Measurements from ENCODE around the gene TBC1D25. TPM values are rescaled to one million over a fixed set of nuclear protein-coding genes. Genes with fewer than 3 reads are reported as not detected.

Gene TBC1D25
- total RNA-seq, 2 donors from 2014 or later = 8.9 to 21.9 TPM

GRCh38 chrX:48558271-48558670, 18.8 kb downstream of the TBC1D25 start:
- Histone ChIP-seq H3K4me1 (replicated peaks) (no peaks in the 10 kb centered on the region), H3K27ac (no peak overlapping the region), H3K4me3 (no peak overlapping the region), H3K36me3 (no peaks in the 10 kb centered on the region), H3K27me3 (replicated peaks; ENCODE audit: insufficient read depth) (no peaks in the 10 kb centered on the region), H3K9me3 (no peaks in the 10 kb centered on the region)
- intact Hi-C loops (cut with DNase I) = no loop called here
- TF ChIP-seq POLR2A (IDR thresholded peaks at IDR 0.05) (no peak), CTCF (IDR thresholded peaks at IDR 0.05) (no peak)
- DNase-seq (ENCODE audit: low spot score) = no peak
- 78% methylated on average over 4 of the region's 4 CpGs for WGBS

- intact Hi-C loops (cut with DNase I) = no loop called here
- H3K36me3 ChIP-seq = no peaks in the 10 kb centered on the region
- H3K4me3 ChIP-seq = no peak overlapping the region
- no peaks in the 10 kb centered on the region for H3K27me3 ChIP-seq (replicated peaks; ENCODE audit: insufficient read depth)
- TF ChIP-seq POLR2A (IDR thresholded peaks at IDR 0.05) (no peak), POLR2AphosphoS5 (IDR thresholded peaks at IDR 0.05) (no peak), CTCF (IDR thresholded peaks at IDR 0.05) (no peak)
- WGBS = 93% methylated on average over 6 of the region's 24 CpGs
- no peak for DNase-seq (ENCODE audit: low spot score)
- no peaks in the 10 kb centered on the region for H3K4me1 ChIP-seq (replicated peaks)
- no peaks in the 10 kb centered on the region for H3K9me3 ChIP-seq
- no peak overlapping the region for H3K27ac ChIP-seq
Measured at GRCh38 chrX:48559636-48560035, 20.1 kb downstream of the TBC1D25 start.

GRCh38 chrX:48560056-48560455, 20.5 kb downstream of the TBC1D25 start:
- TF ChIP-seq CTCF (IDR thresholded peaks at IDR 0.05) (no peak), POLR2A (IDR thresholded peaks at IDR 0.05) (no peak), POLR2AphosphoS5 (IDR thresholded peaks at IDR 0.05) (no peak)
- intact Hi-C loops (cut with DNase I) = no loop called here
- Histone ChIP-seq H3K27ac (no peak overlapping the region), H3K27me3 (replicated peaks; ENCODE audit: insufficient read depth) (no peaks in the 10 kb centered on the region), H3K4me3 (no peak overlapping the region), H3K4me1 (replicated peaks) (no peaks in the 10 kb centered on the region), H3K36me3 (no peaks in the 10 kb centered on the region), H3K9me3 (no peaks in the 10 kb centered on the region)
- WGBS = 88% methylated on average over 11 of the region's 14 CpGs
- DNase-seq (ENCODE audit: low spot score) = no peak

GRCh38 chrX:48560681-48561080, 21.2 kb downstream of the TBC1D25 start:
- TF ChIP-seq POLR2AphosphoS5 (IDR thresholded peaks at IDR 0.05) = no peak
- TF ChIP-seq CTCF (IDR thresholded peaks at IDR 0.05) = no peak
- no peak for TF ChIP-seq POLR2A (IDR thresholded peaks at IDR 0.05)
- no peaks in the 10 kb centered on the region for H3K9me3 ChIP-seq
- H3K36me3 ChIP-seq = no peaks in the 10 kb centered on the region
- no peak for DNase-seq (ENCODE audit: low spot score)
- 98% methylated on average over 12 of the region's 12 CpGs for WGBS
- H3K27ac ChIP-seq = no peak overlapping the region
- H3K4me1 ChIP-seq (replicated peaks) = no peaks in the 10 kb centered on the region
- no peaks in the 10 kb centered on the region for H3K27me3 ChIP-seq (replicated peaks; ENCODE audit: insufficient read depth)
- intact Hi-C loops (cut with DNase I) = no loop called here
- no peak overlapping the region for H3K4me3 ChIP-seq

- Histone ChIP-seq H3K4me1 (replicated peaks) (no peaks in the 10 kb centered on the region), H3K27ac (no peak overlapping the region), H3K9me3 (no peaks in the 10 kb centered on the region), H3K36me3 (no peaks in the 10 kb centered on the region), H3K4me3 (no peak overlapping the region), H3K27me3 (replicated peaks; ENCODE audit: insufficient read depth) (no peaks in the 10 kb centered on the region)
- intact Hi-C loops (cut with DNase I) = no loop called here
- DNase-seq (ENCODE audit: low spot score) = no peak
- 89% methylated on average over 1 of the region's 1 CpG for WGBS
- TF ChIP-seq POLR2A (IDR thresholded peaks at IDR 0.05) = no peak
- no peak for TF ChIP-seq CTCF (IDR thresholded peaks at IDR 0.05)
- no peak for TF ChIP-seq POLR2AphosphoS5 (IDR thresholded peaks at IDR 0.05)
Measured at GRCh38 chrX:48569958-48570357, 30.4 kb downstream of the TBC1D25 start.

All from prostate gland (tissue), 2 donors.